PC-3 (cell line): ENCODE data around the gene LIN54.

Experiments used
- EZH2phosphoT487 ChIP-seq: fragments of 300-600 bp; sonication (generic); IDR thresholded peaks from 2 replicates; pipeline ENCODE4 v1.6.1; 2018; ENCODE audit warnings: mild to moderate bottlenecking, antibody characterized with exemption, low read length, borderline replicate concordance
- TF ChIP-seq, protein P1 (sequence below): fragments of 300-600 bp; sonication (generic); conservative IDR thresholded peaks from 2 replicates; pipeline ENCODE4 v1.5.1; 2017; ENCODE audit warnings: antibody characterized with exemption, low read depth, mild to moderate bottlenecking, low read length

DNA sequence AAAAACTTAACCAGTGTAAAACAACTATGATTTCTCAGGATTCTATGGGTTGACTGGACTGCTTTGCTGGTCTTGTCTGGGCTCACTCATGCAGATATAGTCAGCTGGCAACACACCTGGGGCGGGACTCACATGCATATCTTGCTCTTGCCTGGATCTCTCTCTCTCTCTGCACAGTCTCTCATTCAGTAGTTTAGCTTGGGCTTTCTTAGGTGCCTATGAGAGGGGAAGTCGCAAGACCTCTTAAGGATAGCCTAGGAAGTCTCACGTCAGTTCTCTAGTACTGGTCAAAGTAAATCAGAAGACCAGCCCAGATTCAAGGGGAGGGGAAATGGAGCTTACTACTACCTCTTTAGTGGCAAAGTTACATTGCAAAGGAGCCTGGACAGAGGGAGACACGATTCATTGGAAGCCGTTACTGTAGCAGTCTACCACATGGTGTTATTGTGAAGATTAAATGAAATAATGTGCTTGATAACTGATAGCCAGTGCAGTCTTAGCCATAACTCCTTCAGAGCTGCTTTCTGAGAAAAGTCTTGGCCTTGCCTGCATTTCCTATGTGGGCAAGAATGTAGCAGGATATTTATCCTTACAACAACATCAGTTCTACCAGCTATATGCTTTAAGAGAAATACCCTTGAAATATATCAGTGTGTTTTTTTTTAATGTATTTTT is 26.5 kb upstream of the LIN54 start:
- TF ChIP-seq, protein P1, sequence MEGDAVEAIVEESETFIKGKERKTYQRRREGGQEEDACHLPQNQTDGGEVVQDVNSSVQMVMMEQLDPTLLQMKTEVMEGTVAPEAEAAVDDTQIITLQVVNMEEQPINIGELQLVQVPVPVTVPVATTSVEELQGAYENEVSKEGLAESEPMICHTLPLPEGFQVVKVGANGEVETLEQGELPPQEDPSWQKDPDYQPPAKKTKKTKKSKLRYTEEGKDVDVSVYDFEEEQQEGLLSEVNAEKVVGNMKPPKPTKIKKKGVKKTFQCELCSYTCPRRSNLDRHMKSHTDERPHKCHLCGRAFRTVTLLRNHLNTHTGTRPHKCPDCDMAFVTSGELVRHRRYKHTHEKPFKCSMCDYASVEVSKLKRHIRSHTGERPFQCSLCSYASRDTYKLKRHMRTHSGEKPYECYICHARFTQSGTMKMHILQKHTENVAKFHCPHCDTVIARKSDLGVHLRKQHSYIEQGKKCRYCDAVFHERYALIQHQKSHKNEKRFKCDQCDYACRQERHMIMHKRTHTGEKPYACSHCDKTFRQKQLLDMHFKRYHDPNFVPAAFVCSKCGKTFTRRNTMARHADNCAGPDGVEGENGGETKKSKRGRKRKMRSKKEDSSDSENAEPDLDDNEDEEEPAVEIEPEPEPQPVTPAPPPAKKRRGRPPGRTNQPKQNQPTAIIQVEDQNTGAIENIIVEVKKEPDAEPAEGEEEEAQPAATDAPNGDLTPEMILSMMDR: no peak
- TF ChIP-seq EZH2phosphoT487: no peak
